Mesendoderm (in vitro differentiated cells): ENCODE measurements around the gene SLC6A5.

Experiments used
- DNase-seq: peaks from one replicate; pipeline ENCODE4 v3.0.0; 2013
- H2AK5ac ChIP-seq: 2 replicates; pipeline ENCODE4 v1.6.1; 2013; ENCODE audit warnings: low read length, inconsistent platforms
- H2BK120ac ChIP-seq: 2 replicates; pipeline ENCODE4 v1.6.1; 2013; ENCODE audit warnings: low read depth, mild to moderate bottlenecking, low read length, moderate library complexity, mixed read lengths
- H2BK15ac ChIP-seq: replicated peaks from 2 replicates; pipeline ENCODE4 v1.6.1; 2013; ENCODE audit warnings: low read depth, mild to moderate bottlenecking, moderate library complexity
- H2BK5ac ChIP-seq: 2 replicates; pipeline ENCODE4 v1.6.1; 2013; ENCODE audit warnings: low read length, inconsistent platforms
- H3K18ac ChIP-seq: 2 replicates; pipeline ENCODE4 v1.6.1; 2013; ENCODE audit warnings: mild to moderate bottlenecking, low read length, mixed read lengths
- H3K23ac ChIP-seq: one replicate; pipeline ENCODE4 v1.6.1; 2013; ENCODE audit warnings: low read length
- H3K27ac ChIP-seq: 2 replicates; pipeline ENCODE4 v1.5.1; 2013; ENCODE audit warnings: low read depth, mild to moderate bottlenecking, inconsistent platforms, low read length, moderate library complexity
- H3K27me3 ChIP-seq: 2 replicates; pipeline ENCODE4 v1.6.1; 2013; ENCODE audit warnings: low read length, control low read depth, mild to moderate bottlenecking, inconsistent platforms; ENCODE audit not compliant: insufficient read depth, poor library complexity
- H3K36me3 ChIP-seq: 2 replicates; pipeline ENCODE4 v1.6.1; 2013; ENCODE audit warnings: low read length, inconsistent platforms; ENCODE audit not compliant: control insufficient read depth, insufficient read depth
- H3K4ac ChIP-seq: one replicate; pipeline ENCODE4 v1.6.1; 2013; ENCODE audit warnings: low read depth, mild to moderate bottlenecking, low read length, moderate library complexity
- H3K4me1 ChIP-seq: 2 replicates; pipeline ENCODE4 v1.6.1; 2013; ENCODE audit warnings: low read depth, low read length, inconsistent platforms; ENCODE audit not compliant: control insufficient read depth
- H3K4me2 ChIP-seq: 2 replicates; pipeline ENCODE4 v1.6.1; 2013; ENCODE audit warnings: low read length
- H3K4me3 ChIP-seq: 2 replicates; pipeline ENCODE4 v1.5.1; 2013; ENCODE audit warnings: mild to moderate bottlenecking, low read length
- H3K56ac ChIP-seq: one replicate; pipeline ENCODE4 v1.6.1; 2013; ENCODE audit warnings: low read length
- H3K79me1 ChIP-seq: 2 replicates; pipeline ENCODE4 v1.6.1; 2013; ENCODE audit warnings: low read length, inconsistent platforms
- H3K79me2 ChIP-seq: 2 replicates; pipeline ENCODE4 v1.6.1; 2013; ENCODE audit warnings: mild to moderate bottlenecking, low read length; ENCODE audit not compliant: control insufficient read depth, insufficient read depth
- H3K9ac ChIP-seq: 2 replicates; pipeline ENCODE4 v1.6.1; 2013; ENCODE audit warnings: low read length, inconsistent platforms
- H4K5ac ChIP-seq: one replicate; pipeline ENCODE4 v1.6.1; 2013; ENCODE audit warnings: low read length
- H4K8ac ChIP-seq: one replicate; pipeline ENCODE4 v1.6.1; 2013; ENCODE audit warnings: low read depth, mild to moderate bottlenecking, control low read depth, low read length, moderate library complexity
- WGBS: extraction: QIAGEN DNeasy Blood & Tissue Kit; methylation state at CpG from one replicate; pipeline ENCODE4 v1.1.7; 2013; ENCODE audit warnings: low lambda C conversion rate, missing lambda C conversion rate; ENCODE audit not compliant: insufficient coverage; ENCODE audit errors: extremely low coverage; 5-methylcytosine and 5-hydroxymethylcytosine counted together

The SLC6A5 gene

GRCh38 chr11:20616920-20617319, 17.5 kb downstream of the SLC6A5 start:
- Histone ChIP-seq H3K4ac (no peak overlapping the region), H3K27ac (no peak overlapping the region), H3K27me3 (no peaks in the 10 kb centered on the region), H3K79me2 (no peaks in the 10 kb centered on the region), H3K36me3 (no peaks in the 10 kb centered on the region), H3K18ac (no peak overlapping the region), H3K4me1 (no peaks in the 10 kb centered on the region), H2BK15ac (no peak overlapping the region), H4K5ac (no peak overlapping the region), H3K4me3 (no peak overlapping the region), H2AK5ac (no peak overlapping the region), H3K23ac (no peak overlapping the region), H2BK120ac (no peak overlapping the region), H3K79me1 (no peaks in the 10 kb centered on the region), H2BK5ac (no peak overlapping the region), H3K4me2 (no peak overlapping the region), H3K56ac (no peak overlapping the region), H4K8ac (no peak overlapping the region), H3K9ac (no peak overlapping the region)
- WGBS = 100% methylated on average over 1 of the region's 5 CpGs
- DNase-seq = no peak

- no CpG with 5 or more reads among the region's 4 CpGs for WGBS
- H3K56ac ChIP-seq = no peak overlapping the region
Observed at GRCh38 chr11:20617346-20618005, 18.1 kb downstream of the SLC6A5 start.

GRCh38 chr11:20618083-20618482, 18.7 kb downstream of the SLC6A5 start:
- Histone ChIP-seq H3K36me3 (no peaks in the 10 kb centered on the region), H3K4ac (no peak overlapping the region), H3K4me3 (no peak overlapping the region), H2BK120ac (no peak overlapping the region), H4K8ac (no peak overlapping the region), H2BK15ac (no peak overlapping the region), H3K4me2 (no peak overlapping the region), H3K9ac (no peak overlapping the region), H3K4me1 (no peaks in the 10 kb centered on the region), H3K79me1 (no peaks in the 10 kb centered on the region), H2AK5ac (no peak overlapping the region), H2BK5ac (no peak overlapping the region), H3K27ac (no peak overlapping the region), H3K79me2 (no peaks in the 10 kb centered on the region), H4K5ac (no peak overlapping the region), H3K27me3 (no peaks in the 10 kb centered on the region), H3K23ac (no peak overlapping the region), H3K18ac (no peak overlapping the region), H3K56ac (no peak overlapping the region)
- DNase-seq = no peak
- WGBS = no CpG with 5 or more reads among the region's 1 CpG

More at GRCh38 chr11:20617346-20618005, 18.1 kb downstream of the SLC6A5 start:
- H2BK15ac ChIP-seq = no peak overlapping the region
- no peaks in the 10 kb centered on the region for H3K36me3 ChIP-seq
- H4K5ac ChIP-seq = no peak overlapping the region
- H2BK120ac ChIP-seq = no peak overlapping the region
- H3K4ac ChIP-seq = no peak overlapping the region
- no peak overlapping the region for H3K4me3 ChIP-seq
- H3K4me1 ChIP-seq = no peaks in the 10 kb centered on the region
- no peak overlapping the region for H2AK5ac ChIP-seq
- no peak overlapping the region for H2BK5ac ChIP-seq
- H3K27me3 ChIP-seq = no peaks in the 10 kb centered on the region
- H3K4me2 ChIP-seq = no peak overlapping the region
- no peak overlapping the region for H3K23ac ChIP-seq
- H3K27ac ChIP-seq = no peak overlapping the region
- H4K8ac ChIP-seq = no peak overlapping the region
- no peak overlapping the region for H3K9ac ChIP-seq
- no peak overlapping the region for H3K18ac ChIP-seq
- no peaks in the 10 kb centered on the region for H3K79me1 ChIP-seq
- no peak for DNase-seq
- no peaks in the 10 kb centered on the region for H3K79me2 ChIP-seq

GRCh38 chr11:20620988-20621387, 21.6 kb downstream of the SLC6A5 start:
- no peak overlapping the region for H2BK120ac ChIP-seq
- no CpG with 5 or more reads among the region's 2 CpGs for WGBS
- no peak for DNase-seq

GRCh38 chr11:20621679-20622078, 22.3 kb downstream of the SLC6A5 start:
- Histone ChIP-seq H3K27ac (no peak overlapping the region), H3K4me2 (no peak overlapping the region), H2BK5ac (no peak overlapping the region), H3K27me3 (no peaks in the 10 kb centered on the region), H3K23ac (no peak overlapping the region), H3K9ac (no peak overlapping the region), H3K36me3 (no peaks in the 10 kb centered on the region), H3K79me1 (no peaks in the 10 kb centered on the region), H3K4ac (no peak overlapping the region), H4K8ac (no peak overlapping the region), H3K4me1 (no peaks in the 10 kb centered on the region), H4K5ac (no peak overlapping the region), H2AK5ac (no peak overlapping the region), H3K18ac (no peak overlapping the region), H2BK15ac (no peak overlapping the region), H3K56ac (no peak overlapping the region), H3K4me3 (no peak overlapping the region), H3K79me2 (no peaks in the 10 kb centered on the region), H2BK120ac (no peak overlapping the region)
- DNase-seq = no peak
- no CpG with 5 or more reads among the region's 6 CpGs for WGBS

More at GRCh38 chr11:20620988-20621387, 21.6 kb downstream of the SLC6A5 start:
- Histone ChIP-seq H3K23ac (no peak overlapping the region), H4K8ac (no peak overlapping the region), H3K79me1 (no peaks in the 10 kb centered on the region), H2AK5ac (no peak overlapping the region), H3K4me2 (no peak overlapping the region), H3K9ac (no peak overlapping the region), H3K27me3 (no peaks in the 10 kb centered on the region), H3K4me1 (no peaks in the 10 kb centered on the region), H3K4me3 (no peak overlapping the region), H2BK5ac (no peak overlapping the region), H3K56ac (no peak overlapping the region), H3K27ac (no peak overlapping the region), H3K18ac (no peak overlapping the region), H3K4ac (no peak overlapping the region), H3K36me3 (no peaks in the 10 kb centered on the region), H2BK15ac (no peak overlapping the region), H4K5ac (no peak overlapping the region), H3K79me2 (no peaks in the 10 kb centered on the region)

- Histone ChIP-seq H3K23ac (no peak overlapping the region), H3K36me3 (no peaks in the 10 kb centered on the region), H3K56ac (no peak overlapping the region), H3K4me1 (no peaks in the 10 kb centered on the region), H4K5ac (no peak overlapping the region), H3K27me3 (no peaks in the 10 kb centered on the region), H3K27ac (no peak overlapping the region), H3K79me1 (no peaks in the 10 kb centered on the region), H4K8ac (no peak overlapping the region), H3K4me3 (no peak overlapping the region), H3K18ac (no peak overlapping the region), H2BK120ac (no peak overlapping the region), H2AK5ac (no peak overlapping the region), H3K9ac (no peak overlapping the region), H3K4me2 (no peak overlapping the region), H3K4ac (no peak overlapping the region), H2BK5ac (no peak overlapping the region), H3K79me2 (no peaks in the 10 kb centered on the region), H2BK15ac (no peak overlapping the region)
- no CpG with 5 or more reads among the region's 4 CpGs for WGBS
- no peak for DNase-seq
Observed at GRCh38 chr11:20623252-20623651, 23.8 kb downstream of the SLC6A5 start.
